K562 (cell line): Measurements from ENCODE around the gene HSDL2. TPM values are rescaled to one million over a fixed set of nuclear protein-coding genes. Genes with fewer than 3 reads are reported as not detected.

Experiments
- ATF7 ChIP-seq: fragments of 450-650 bp; IDR thresholded peaks from 2 replicates; pipeline ENCODE4 v1.7.1; 2014; ENCODE audit warnings: mild to moderate bottlenecking, moderate library complexity
- BCL6 ChIP-seq: fragments of 250-450 bp; sonication (Bioruptor Pico); IDR thresholded peaks from 2 replicates; pipeline ENCODE4 v1.4.0; 2020
- CCNT2 ChIP-seq: IDR thresholded peaks from 2 replicates; pipeline ENCODE4 v1.6.1; 2011; ENCODE audit warnings: borderline replicate concordance, low read depth, mild to moderate bottlenecking, moderate library complexity, mixed read lengths, low read length; ENCODE audit not compliant: insufficient read length; ENCODE audit errors: extremely low read depth
- MGA ChIP-seq: fragments of 450-650 bp; IDR thresholded peaks from 2 replicates; pipeline ENCODE4 v1.6.1; 2016; ENCODE audit warnings: mild to moderate bottlenecking, moderate library complexity
- MTA2 ChIP-seq: fragments of 450-650 bp; IDR thresholded peaks from 2 replicates; pipeline ENCODE4 v1.6.1; 2016; ENCODE audit warnings: low read depth
- NELFE ChIP-seq: IDR thresholded peaks from 2 replicates; pipeline ENCODE4 v1.6.1; 2011; ENCODE audit warnings: mild to moderate bottlenecking; ENCODE audit not compliant: insufficient read depth, insufficient read length
- NR3C1 ChIP-seq: sonication (generic); formaldehyde crosslinking; IDR thresholded peaks from 2 replicates; pipeline ENCODE4 v1.8.1; 2022; ENCODE audit warnings: missing genetic modification reagents
- NUFIP1 ChIP-seq: fragments of 450-650 bp; IDR thresholded peaks from 2 replicates; pipeline ENCODE4 v1.6.1; 2018; ENCODE audit not compliant: partially characterized antibody
- POLR2B ChIP-seq: fragments of 450-650 bp; IDR thresholded peaks from 2 replicates; pipeline ENCODE4 v1.6.1; 2018; ENCODE audit warnings: low read depth; ENCODE audit not compliant: partially characterized antibody
- ZNF212 ChIP-seq: fragments of 450-650 bp; formaldehyde crosslinking; IDR thresholded peaks from 2 replicates; pipeline ENCODE4 v1.4.0; 2020; ENCODE audit warnings: mild to moderate bottlenecking
- ZNF23 ChIP-seq: fragments of 250-450 bp; sonication (Bioruptor Pico); IDR thresholded peaks from 2 replicates; pipeline ENCODE4 v1.4.0; 2020; ENCODE audit warnings: mild to moderate bottlenecking
- ZNF347 ChIP-seq: fragments of 450-650 bp; formaldehyde crosslinking; IDR thresholded peaks from 2 replicates; pipeline ENCODE4 v1.4.0; 2020; ENCODE audit warnings: low read depth, mild to moderate bottlenecking, moderate library complexity
- ZNF41 ChIP-seq: fragments of 250-450 bp; sonication (Bioruptor Pico); conservative IDR thresholded peaks from 2 replicates; pipeline ENCODE4 v1.4.0; 2020; ENCODE audit warnings: mild to moderate bottlenecking
- polyA plus RNA-seq, 8 experiments: library from polyadenylated mRNA; depleted of rRNA in 4 of 8; stranded (reverse) in 5 of 8; unstranded in 3 of 8; fragments of >200 nt; fragmentation: Nextera tagmentation in 2 of 8; fragmentation: Illumina TruSeq in 1 of 8; extraction: Ambion mirVana in 2 of 8; extraction: Trizol in 1 of 8; gene quantifications; 2 replicates each; pipeline versions ENCODE4 v1.2.1 to v1.2.3, GENCODE V29; 2011 to 2014; ENCODE audit warnings: inconsistent platforms in 1 of 8, missing spikeins in 1 of 8
- total RNA-seq, 7 experiments: library from RNA; depleted of rRNA in 6 of 7; stranded (reverse); fragments of >200 nt in 6 of 7; fragmentation: Illumina TruSeq in 2 of 7; extraction: Trizol in 2 of 7; gene quantifications; 2 replicates each; pipeline versions ENCODE4 v1.2.1 to v1.2.3, GENCODE V29; 2011 to 2021; ENCODE audit warnings: low replicate concordance in 1 of 7
- TF ChIP-seq, protein P1 (sequence below): fragments of 250-450 bp; sonication (Bioruptor Pico); IDR thresholded peaks from 2 replicates; pipeline ENCODE4 v1.8.0; 2021; ENCODE audit warnings: mild to moderate bottlenecking, moderate library complexity
- TF ChIP-seq, protein P2 (sequence below): fragments of 450-650 bp; conservative IDR thresholded peaks from 2 replicates; pipeline ENCODE4 v1.6.1; 2016; ENCODE audit warnings: missing genetic modification characterization, low read depth, mild to moderate bottlenecking, missing compliant biosample characterization, moderate library complexity

Gene HSDL2
- total and polyA plus RNA-seq, 9 of the 15 experiments (the other 6 are each of a cell fraction or from before 2014, with no cell fraction given), result 22.8 to 74.1 (median 35.6) TPM

DNA sequence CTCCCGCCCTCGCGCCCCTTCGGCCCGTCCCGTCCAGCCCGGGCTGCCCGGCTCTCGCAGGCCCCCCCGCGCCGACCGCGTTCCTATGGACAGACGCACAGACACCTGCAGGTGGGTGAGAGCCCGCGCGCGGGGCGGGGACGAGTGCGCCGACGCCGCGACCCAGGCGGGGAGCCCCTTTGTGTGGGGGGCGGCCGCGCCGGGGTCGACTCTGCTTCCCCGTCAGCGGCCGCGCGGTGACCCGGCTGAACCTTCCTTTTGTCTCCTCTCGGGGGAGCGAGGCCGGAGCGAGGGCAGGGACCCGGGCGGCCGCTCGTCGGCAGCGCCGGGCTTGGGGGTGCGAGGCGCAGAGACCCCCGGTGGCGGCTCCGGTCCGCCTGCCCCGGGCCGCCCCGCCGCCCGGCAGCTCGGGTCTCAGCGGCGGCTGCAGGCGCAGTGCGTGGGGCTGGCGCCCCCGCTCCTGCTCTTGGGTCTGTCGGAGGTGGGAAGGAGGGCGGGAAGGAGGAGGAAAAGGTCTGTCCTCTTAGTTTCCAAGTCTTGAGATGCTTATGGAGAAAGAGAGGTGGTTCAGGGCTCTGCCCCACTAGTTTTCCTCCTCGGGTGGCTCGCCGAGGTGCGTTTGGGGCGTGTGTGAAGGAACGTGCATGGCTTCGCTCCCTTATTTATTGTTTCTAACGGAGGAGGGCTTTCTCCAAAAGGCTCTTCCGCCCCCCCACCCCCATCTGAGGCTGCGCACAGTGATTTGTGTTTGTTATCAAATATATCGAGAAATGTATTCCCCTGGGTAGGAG, 107.3 kb downstream of the HSDL2 start (continued):
- TF ChIP-seq MGA, result no peak
- no peak for TF ChIP-seq NUFIP1
- TF ChIP-seq, protein P1, sequence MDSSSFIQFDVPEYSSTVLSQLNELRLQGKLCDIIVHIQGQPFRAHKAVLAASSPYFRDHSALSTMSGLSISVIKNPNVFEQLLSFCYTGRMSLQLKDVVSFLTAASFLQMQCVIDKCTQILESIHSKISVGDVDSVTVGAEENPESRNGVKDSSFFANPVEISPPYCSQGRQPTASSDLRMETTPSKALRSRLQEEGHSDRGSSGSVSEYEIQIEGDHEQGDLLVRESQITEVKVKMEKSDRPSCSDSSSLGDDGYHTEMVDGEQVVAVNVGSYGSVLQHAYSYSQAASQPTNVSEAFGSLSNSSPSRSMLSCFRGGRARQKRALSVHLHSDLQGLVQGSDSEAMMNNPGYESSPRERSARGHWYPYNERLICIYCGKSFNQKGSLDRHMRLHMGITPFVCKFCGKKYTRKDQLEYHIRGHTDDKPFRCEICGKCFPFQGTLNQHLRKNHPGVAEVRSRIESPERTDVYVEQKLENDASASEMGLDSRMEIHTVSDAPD (CRISPR knock-in tag), result no peak
- no peak for TF ChIP-seq ZNF212 (CRISPR knock-in tag)
- TF ChIP-seq ZNF41 (CRISPR knock-in tag), result no peak
- no peak for TF ChIP-seq MTA2
- TF ChIP-seq ZNF347, result no peak
- TF ChIP-seq BCL6 (CRISPR knock-in tag), result no peak
- TF ChIP-seq NR3C1 (CRISPR knock-in tag), result no peak
- no peak for TF ChIP-seq NELFE
- TF ChIP-seq ZNF23 (CRISPR knock-in tag), result no peak
- TF ChIP-seq POLR2B, result no peak
- TF ChIP-seq, protein P2, sequence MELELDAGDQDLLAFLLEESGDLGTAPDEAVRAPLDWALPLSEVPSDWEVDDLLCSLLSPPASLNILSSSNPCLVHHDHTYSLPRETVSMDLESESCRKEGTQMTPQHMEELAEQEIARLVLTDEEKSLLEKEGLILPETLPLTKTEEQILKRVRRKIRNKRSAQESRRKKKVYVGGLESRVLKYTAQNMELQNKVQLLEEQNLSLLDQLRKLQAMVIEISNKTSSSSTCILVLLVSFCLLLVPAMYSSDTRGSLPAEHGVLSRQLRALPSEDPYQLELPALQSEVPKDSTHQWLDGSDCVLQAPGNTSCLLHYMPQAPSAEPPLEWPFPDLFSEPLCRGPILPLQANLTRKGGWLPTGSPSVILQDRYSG (tag), result no peak
- TF ChIP-seq ATF7, result peak; percentile 51; the same call in 1 of the 2 replicates
- peak; percentile 68 for TF ChIP-seq CCNT2
